Heart right ventricle (tissue), 16 donors: ENCODE results near the gene GNG7. TPM values are rescaled to one million over a fixed set of nuclear protein-coding genes. Genes with fewer than 3 reads are reported as not detected.

ENCODE experiments used
- ATAC-seq, 8 donors: fragments of 200-7000 bp; cut with Tn5 transposase; one replicate each; pipeline ENCODE4 v1.9.1; 2020; ENCODE audit warnings: mild to moderate bottlenecking in 8 of 8, moderate library complexity in 8 of 8, moderate number of reproducible peaks in 1 of 8
- DNase-seq, 2 donors: peaks; one replicate each; pipeline ENCODE4 v3.0.0-alpha.2; 2020
- H3K27ac ChIP-seq, 10 donors: fragments of 200-600 bp; sonication (generic) in 2 of 10; one replicate each; pipeline versions ENCODE4 v1.5.0 to v1.8.0; 2020 to 2022; ENCODE audit warnings: mild to moderate bottlenecking in 3 of 10
- H3K27me3 ChIP-seq, 7 donors: fragments of 200-600 bp; one replicate each; pipeline ENCODE4 v1.8.0; 2021 to 2022; ENCODE audit warnings: mild to moderate bottlenecking in 2 of 7
- H3K36me3 ChIP-seq, 9 donors: fragments of 200-600 bp; sonication (generic) in 1 of 9; one replicate each; pipeline versions ENCODE4 v1.5.0 to v1.8.0; 2020 to 2022; ENCODE audit warnings: mild to moderate bottlenecking in 2 of 9
- H3K4me1 ChIP-seq, 9 donors: fragments of 200-600 bp; sonication (generic) in 1 of 9; one replicate each; pipeline versions ENCODE4 v1.5.0 to v1.8.0; 2020 to 2022; ENCODE audit warnings: mild to moderate bottlenecking in 4 of 9
- H3K4me3 ChIP-seq, 10 donors: fragments of 200-600 bp; sonication (generic) in 2 of 10; one replicate each; pipeline versions ENCODE4 v1.5.0 to v1.8.0; 2020 to 2022; ENCODE audit warnings: mild to moderate bottlenecking in 7 of 10, moderate library complexity in 2 of 10
- H3K9me3 ChIP-seq, 11 donors: fragments of 200-600 bp in 10 of 11; sonication (generic) in 2 of 11; one replicate each; pipeline versions ENCODE4 v1.5.0 to v1.8.0; 2013 to 2022; ENCODE audit warnings: mild to moderate bottlenecking in 2 of 11, control low read depth in 1 of 11, moderate library complexity in 1 of 11
- CTCF ChIP-seq, 9 donors: fragments of 200-600 bp; sonication (generic) in 2 of 9; IDR thresholded peaks; one replicate each; pipeline versions ENCODE4 v1.5.0 to v1.8.0; 2021 to 2022; ENCODE audit warnings: antibody characterized with exemption in 9 of 9, mild to moderate bottlenecking in 5 of 9, moderate library complexity in 1 of 9
- WGBS, 2 donors: extraction: QIAGEN DNeasy Blood & Tissue Kit; methylation state at CpG; one replicate each; pipeline ENCODE4 v1.1.7; 2013; ENCODE audit warnings: inconsistent platforms in 1 of 2; 5-methylcytosine and 5-hydroxymethylcytosine counted together
- intact Hi-C, 10 donors: fragments of 100-400 bp; cut with DNase I; formaldehyde crosslinking; loops; one replicate each; pipeline versions ENCODE4 v1.11.1 to v1.14.2; 2022
- polyA plus RNA-seq, 2 donors: library from polyadenylated mRNA; stranded (reverse); fragments of 200-250 nt; gene quantifications; one replicate each; pipeline ENCODE4 v1.2.3, GENCODE V29; 2013
- total RNA-seq, 10 donors: library from RNA; stranded (reverse); fragmentation: NEBNext Ultra II Directional in 3 of 10; extraction: Animal tissue kit (Norgen Biotek cat#: 25700) in 3 of 10; gene quantifications; one replicate each; pipeline versions ENCODE4 v1.2.1 to v1.2.4, GENCODE V29; 2021 to 2023
- donor health status: Arrhythmogenic right ventricular cardiomyopathy.
- donor health status: ischemic (EF 13 %, LVEDD 7.1; RV severe dilation, severe dysfunction).
- donor health status: healthy with polysubstance abuse.
- donor health status: DM: no; HTN: yes; CAD: no.
- donor health status: DM: no; HTN: no; CAD: no.
- donor health status: ischemic (EF 25% LVEDD 6.9; RV normal size, moderate dysfunction).
- donor health status: ischemic (EF 25% LVEDD 5.7; RV mildly dilated, moderate dysfunction).
- donor health status: healthy.
- donor health status: DM: yes; HTN: yes; CAD: no.
- donor health status: Ischemic cardiomyopathy.
- donor health status: ischemic (EF 35%, LVEDD 5.7; RV mildly dilated, moderate dysfunction).
- donor health status: nonischemic (EF 11% LVEDD 7.7; RV severe dilation, severe dysfunction).
- donor health status: DM: yes; HTN: yes; CAD: no.
- donor health status: PGD.
- donor health status: ischemic (EF 29% LVEDD 5.4; RV normal size, mild dysfunction).
- donor health status: nonischemic (EF 23%, LVEDD 6.1; RV moderate dilation, normal function).

The GNG7 gene
- total and polyA plus RNA-seq, 12 donors = 8.4 to 56.9 (median 39.1) TPM

DNA sequence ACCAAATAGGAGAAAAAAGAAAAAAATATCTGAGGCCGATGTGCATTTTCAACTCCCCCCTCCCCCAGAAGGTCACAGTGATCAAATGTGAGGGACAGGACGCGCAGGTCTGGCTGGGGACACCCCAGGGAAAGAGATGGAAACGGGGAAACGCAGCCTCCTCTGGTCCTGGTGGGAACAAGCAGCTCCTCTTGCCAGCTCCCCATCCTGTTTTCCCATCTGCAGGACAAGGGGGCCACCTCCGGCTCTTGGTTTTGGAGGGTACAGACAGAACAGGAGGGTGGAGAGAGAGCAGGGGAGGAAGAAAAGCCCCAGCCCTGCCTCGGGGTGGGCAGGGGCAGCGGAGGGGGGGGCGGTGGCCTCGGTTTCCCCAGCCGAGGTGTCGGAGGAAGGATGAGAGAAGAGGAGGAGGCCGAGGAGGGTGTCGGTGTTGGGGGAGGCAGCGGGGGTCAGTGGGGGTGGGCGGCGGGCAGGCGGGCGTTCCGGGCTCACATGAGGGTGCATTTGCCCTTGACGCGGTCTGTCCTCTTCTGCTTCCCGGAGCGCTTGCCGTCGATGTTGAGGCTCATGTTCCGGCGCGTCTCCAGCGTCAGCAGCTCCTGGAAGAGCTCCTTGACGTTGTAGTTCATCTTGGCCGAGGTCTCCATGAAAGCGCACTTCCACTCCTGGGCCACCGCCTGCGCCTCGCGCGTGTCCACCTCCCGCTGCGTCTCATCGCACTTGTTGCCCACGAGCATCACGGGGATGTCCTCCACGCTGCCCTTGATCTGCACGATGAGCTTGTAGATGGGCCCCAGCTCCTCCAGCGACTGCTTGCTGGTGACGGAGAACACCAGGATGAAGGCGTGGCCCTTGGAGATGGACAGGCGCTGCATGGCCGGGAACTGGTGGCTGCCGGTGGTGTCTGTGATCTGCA, 14.5 kb upstream of the GNG7 start:
- DNase-seq = no peak
- Histone ChIP-seq H3K9me3 (peaks cover 0 to 17% (median 4%) of the 10 kb centered on the region in 11 donors), H3K4me3 (no peak overlapping the region), H3K4me1 (peaks cover 0 to 14% (median under 1%) of the 10 kb centered on the region in 9 donors), H3K27me3 (peaks cover 0 to 32% (median 23%) of the 10 kb centered on the region in 7 donors), H3K27ac (peak overlapping the region in 1 of 10 donors; percentile 1), H3K36me3 (peaks cover 0 to 5% (median 0%) of the 10 kb centered on the region in 9 donors)
- intact Hi-C loops = no loop called here
- TF ChIP-seq CTCF (IDR thresholded peaks at IDR 0.05) = no peak
- no peak for ATAC-seq
- 88 to 89% methylated on average over 51 of the region's 51 CpGs for WGBS, 2 donors

DNA sequence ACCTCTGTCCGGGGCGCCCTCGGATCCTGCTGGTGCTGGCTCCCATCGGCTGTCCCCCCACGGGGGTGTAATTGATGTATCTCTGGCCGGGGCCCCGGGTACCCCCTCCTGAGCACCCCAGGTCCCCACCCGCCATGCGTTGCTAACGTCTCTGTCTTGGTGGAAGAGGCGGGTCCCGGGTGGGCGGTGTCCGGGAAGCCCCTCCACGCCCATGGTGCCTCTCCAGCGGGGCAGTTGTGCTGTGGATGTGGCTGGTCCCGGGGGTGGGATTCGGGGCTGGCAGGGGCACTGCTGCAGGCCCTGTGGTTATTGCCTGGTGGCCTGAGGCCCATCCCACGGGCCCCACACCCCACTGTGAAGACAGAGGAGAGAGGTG, 13.8 kb upstream of the GNG7 start:
- H3K36me3 ChIP-seq = peaks cover 0 to 5% (median 0%) of the 10 kb centered on the region in 9 donors
- no peak for DNase-seq
- intact Hi-C loops = no loop called here
- ATAC-seq = no peak
- no peak overlapping the region for H3K4me3 ChIP-seq
- H3K27ac ChIP-seq = no peak overlapping the region
- WGBS, 2 donors = 88 to 92% methylated on average over 17 to 19 of the region's 19 CpGs
- peaks cover 0 to 26% (median 17%) of the 10 kb centered on the region in 7 donors for H3K27me3 ChIP-seq
- no peak for TF ChIP-seq CTCF (IDR thresholded peaks at IDR 0.05)
- H3K4me1 ChIP-seq = peaks cover 0 to 8% (median 0%) of the 10 kb centered on the region in 9 donors
- peaks cover 0 to 17% (median 4%) of the 10 kb centered on the region in 11 donors for H3K9me3 ChIP-seq

- no peak for ATAC-seq
- no peak for DNase-seq
- 92 to 96% methylated on average over 12 of the region's 12 CpGs for WGBS, 2 donors
- H3K27ac ChIP-seq = no peak overlapping the region
- peaks cover 0 to 8% (median 0%) of the 10 kb centered on the region in 9 donors for H3K4me1 ChIP-seq
- intact Hi-C loops = no loop called here
- peaks cover 0 to 17% (median 4%) of the 10 kb centered on the region in 11 donors for H3K9me3 ChIP-seq
- H3K4me3 ChIP-seq = no peak overlapping the region
- H3K36me3 ChIP-seq = peaks cover 0 to 5% (median 0%) of the 10 kb centered on the region in 9 donors
- TF ChIP-seq CTCF (IDR thresholded peaks at IDR 0.05) = no peak
- peaks cover 0 to 22% (median 13%) of the 10 kb centered on the region in 7 donors for H3K27me3 ChIP-seq
Observed at GRCh38 chr19:2715470-2716274, 13.2 kb upstream of the GNG7 start.
